PC-9 (cell line): ENCODE data around the gene TTC1.

ENCODE experiments used
- EZH2 ChIP-seq: fragments of 200-600 bp; sonication (generic); IDR thresholded peaks from 2 replicates; pipeline ENCODE4 v1.8.0; 2017; ENCODE audit warnings: antibody characterized with exemption, low read depth
- TF ChIP-seq, protein P1 (sequence below): fragments of 200-600 bp; sonication (generic); conservative IDR thresholded peaks from 2 replicates; pipeline ENCODE4 v1.6.1; 2017; ENCODE audit warnings: mixed run types, antibody characterized with exemption, mild to moderate bottlenecking, moderate library complexity

DNA sequence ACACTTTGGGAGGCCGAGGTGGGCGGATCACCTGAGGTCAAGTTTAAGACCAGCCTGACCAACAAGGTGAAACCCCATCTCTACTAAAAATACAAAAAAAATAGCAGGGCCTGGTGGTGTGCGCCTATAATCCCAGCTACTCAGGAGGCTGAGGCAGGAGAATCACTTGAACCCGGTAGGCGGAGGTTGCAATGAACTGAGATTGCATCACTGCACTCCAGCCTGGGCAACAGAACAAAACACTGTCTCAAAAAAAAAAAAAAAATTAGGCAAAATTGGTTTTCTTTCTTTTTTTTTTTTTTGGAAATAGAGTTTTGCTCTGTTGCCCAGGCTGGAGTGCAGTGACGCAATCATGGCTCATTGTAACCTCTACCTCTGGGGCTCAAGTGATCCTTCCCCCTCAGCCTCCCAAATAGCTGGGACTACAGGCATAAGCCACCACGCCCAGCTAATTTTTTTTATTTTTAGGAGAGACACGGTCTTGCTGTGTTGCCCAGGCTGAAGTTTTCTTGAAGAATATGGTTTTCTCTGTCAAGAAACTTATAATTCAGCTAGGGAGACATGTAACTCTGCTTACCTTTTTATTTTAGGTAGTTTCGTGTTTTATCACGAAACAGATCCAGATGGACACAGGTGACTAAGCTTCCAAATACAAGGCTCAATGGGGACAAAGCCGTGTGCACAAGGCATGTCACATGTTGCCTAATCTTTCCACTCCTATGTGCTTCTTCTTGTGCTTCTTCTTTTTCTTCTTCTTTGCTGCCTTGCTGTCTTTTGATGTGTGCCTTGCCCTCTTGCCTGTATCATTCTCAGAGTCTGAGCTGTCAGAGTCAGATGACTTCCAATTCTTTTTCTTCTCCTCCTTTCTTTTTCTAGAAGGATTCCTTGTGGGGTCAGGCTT lies 14.3 kb downstream of the TTC1 start:
- TF ChIP-seq, protein P1, sequence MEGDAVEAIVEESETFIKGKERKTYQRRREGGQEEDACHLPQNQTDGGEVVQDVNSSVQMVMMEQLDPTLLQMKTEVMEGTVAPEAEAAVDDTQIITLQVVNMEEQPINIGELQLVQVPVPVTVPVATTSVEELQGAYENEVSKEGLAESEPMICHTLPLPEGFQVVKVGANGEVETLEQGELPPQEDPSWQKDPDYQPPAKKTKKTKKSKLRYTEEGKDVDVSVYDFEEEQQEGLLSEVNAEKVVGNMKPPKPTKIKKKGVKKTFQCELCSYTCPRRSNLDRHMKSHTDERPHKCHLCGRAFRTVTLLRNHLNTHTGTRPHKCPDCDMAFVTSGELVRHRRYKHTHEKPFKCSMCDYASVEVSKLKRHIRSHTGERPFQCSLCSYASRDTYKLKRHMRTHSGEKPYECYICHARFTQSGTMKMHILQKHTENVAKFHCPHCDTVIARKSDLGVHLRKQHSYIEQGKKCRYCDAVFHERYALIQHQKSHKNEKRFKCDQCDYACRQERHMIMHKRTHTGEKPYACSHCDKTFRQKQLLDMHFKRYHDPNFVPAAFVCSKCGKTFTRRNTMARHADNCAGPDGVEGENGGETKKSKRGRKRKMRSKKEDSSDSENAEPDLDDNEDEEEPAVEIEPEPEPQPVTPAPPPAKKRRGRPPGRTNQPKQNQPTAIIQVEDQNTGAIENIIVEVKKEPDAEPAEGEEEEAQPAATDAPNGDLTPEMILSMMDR, result no peak
- no peak for TF ChIP-seq EZH2
